Measurements from ENCODE around the gene AP5S1. TPM values are rescaled to one million over a fixed set of nuclear protein-coding genes. Genes with fewer than 3 reads are reported as not detected.

AP5S1 gene
- total and polyA plus RNA-seq, 2 of the 13 experiments (the other 11 are each of a cell fraction or from before 2014, with no cell fraction given) = 7.9 to 23.2 TPM

DNA sequence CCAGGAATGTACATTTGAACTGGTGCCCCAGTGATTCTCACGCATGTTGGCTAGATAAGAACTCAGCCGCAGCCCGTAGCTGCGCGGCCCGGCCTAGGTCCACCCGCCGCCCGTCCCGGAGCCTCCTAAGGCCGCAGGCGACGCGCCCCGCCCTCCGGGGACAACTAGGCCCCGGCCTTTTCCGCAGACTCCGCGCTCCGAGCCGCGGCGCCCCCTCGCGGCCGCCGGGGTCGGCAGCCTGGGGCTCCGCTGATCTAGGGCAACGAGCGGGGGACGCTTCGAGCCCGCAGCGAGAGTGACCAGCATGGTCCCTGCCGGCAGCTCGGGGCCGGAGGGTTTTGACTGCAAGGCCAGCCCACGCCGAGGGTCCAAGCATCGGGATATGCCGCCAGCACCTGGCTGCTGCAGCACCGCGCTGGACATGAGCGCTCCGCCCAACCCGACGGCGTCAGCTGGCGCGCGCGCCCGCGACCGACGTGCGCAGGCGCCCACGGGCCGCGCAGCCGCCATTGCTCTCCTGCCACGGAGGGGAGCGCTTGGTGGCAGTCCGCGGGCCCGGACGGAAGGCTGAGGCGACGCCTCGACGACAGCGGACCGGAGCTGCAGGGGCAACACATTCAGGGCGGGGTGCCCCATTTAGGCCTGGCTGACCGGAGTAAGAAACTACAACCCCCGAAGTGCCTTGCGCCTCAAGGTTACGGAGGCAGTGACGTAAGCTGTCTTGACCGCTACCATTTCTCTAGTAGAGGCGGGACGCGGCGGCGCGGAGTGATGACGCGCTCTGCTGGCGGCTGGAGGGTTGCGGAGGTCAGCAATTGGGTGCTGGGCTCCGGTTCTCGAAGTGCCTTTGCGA lies at the start of gene AP5S1 (continued):
- TF ChIP-seq, protein P1, sequence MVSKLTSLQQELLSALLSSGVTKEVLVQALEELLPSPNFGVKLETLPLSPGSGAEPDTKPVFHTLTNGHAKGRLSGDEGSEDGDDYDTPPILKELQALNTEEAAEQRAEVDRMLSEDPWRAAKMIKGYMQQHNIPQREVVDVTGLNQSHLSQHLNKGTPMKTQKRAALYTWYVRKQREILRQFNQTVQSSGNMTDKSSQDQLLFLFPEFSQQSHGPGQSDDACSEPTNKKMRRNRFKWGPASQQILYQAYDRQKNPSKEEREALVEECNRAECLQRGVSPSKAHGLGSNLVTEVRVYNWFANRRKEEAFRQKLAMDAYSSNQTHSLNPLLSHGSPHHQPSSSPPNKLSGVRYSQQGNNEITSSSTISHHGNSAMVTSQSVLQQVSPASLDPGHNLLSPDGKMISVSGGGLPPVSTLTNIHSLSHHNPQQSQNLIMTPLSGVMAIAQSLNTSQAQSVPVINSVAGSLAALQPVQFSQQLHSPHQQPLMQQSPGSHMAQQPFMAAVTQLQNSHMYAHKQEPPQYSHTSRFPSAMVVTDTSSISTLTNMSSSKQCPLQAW (CRISPR knock-in tag; IDR thresholded peaks at IDR 0.05) = peak; percentile 99
- TF ChIP-seq, protein P2, sequence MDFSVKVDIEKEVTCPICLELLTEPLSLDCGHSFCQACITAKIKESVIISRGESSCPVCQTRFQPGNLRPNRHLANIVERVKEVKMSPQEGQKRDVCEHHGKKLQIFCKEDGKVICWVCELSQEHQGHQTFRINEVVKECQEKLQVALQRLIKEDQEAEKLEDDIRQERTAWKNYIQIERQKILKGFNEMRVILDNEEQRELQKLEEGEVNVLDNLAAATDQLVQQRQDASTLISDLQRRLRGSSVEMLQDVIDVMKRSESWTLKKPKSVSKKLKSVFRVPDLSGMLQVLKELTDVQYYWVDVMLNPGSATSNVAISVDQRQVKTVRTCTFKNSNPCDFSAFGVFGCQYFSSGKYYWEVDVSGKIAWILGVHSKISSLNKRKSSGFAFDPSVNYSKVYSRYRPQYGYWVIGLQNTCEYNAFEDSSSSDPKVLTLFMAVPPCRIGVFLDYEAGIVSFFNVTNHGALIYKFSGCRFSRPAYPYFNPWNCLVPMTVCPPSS (IDR thresholded peaks at IDR 0.05) = no peak
- TF ChIP-seq PHB2 (IDR thresholded peaks at IDR 0.05; ENCODE audit: partially characterized antibody) (no peak), IRF2 (CRISPR knock-in tag; IDR thresholded peaks at IDR 0.05) (peak; percentile 94), KDM6A (CRISPR knock-in tag; IDR thresholded peaks at IDR 0.05; ENCODE audit: low read depth) (peak; percentile 41; the same call in 1 of the 2 replicates), ZNF816 (CRISPR knock-in tag; IDR thresholded peaks at IDR 0.05; ENCODE audit: borderline replicate concordance) (no peak), GATAD2A (CRISPR knock-in tag; IDR thresholded peaks at IDR 0.05) (peak; percentile 74), FOXO1 (CRISPR knock-in tag; IDR thresholded peaks at IDR 0.05) (peak; percentile 59), ZFYVE20 (CRISPR knock-in tag; IDR thresholded peaks at IDR 0.05; ENCODE audit: borderline replicate concordance, low read depth) (peak; percentile 80), GPN1 (CRISPR knock-in tag; IDR thresholded peaks at IDR 0.05; ENCODE audit: borderline replicate concordance) (peak; percentile 58; the same call in 1 of the 2 replicates), CENPT (CRISPR knock-in tag; IDR thresholded peaks at IDR 0.05; ENCODE audit: low read depth) (peak; percentile 97), SRF (IDR thresholded peaks at IDR 0.05; ENCODE audit: low read depth, low read length) (peak; percentile 81), ZNF7 (CRISPR knock-in tag; IDR thresholded peaks at IDR 0.05) (0 out of 2 replicates have a peak, but pooled peaks have one; percentile 17), KDM1A (CRISPR knock-in tag; IDR thresholded peaks at IDR 0.05) (no peak), KLF15 (CRISPR knock-in tag; IDR thresholded peaks at IDR 0.05; ENCODE audit: borderline replicate concordance) (peak; percentile 94), NR2F2 (IDR thresholded peaks at IDR 0.05; ENCODE audit: borderline replicate concordance, low read depth) (peak; percentile 63; the same call in 1 of the 2 replicates), KAT7 (CRISPR knock-in tag; IDR thresholded peaks at IDR 0.05; ENCODE audit: borderline replicate concordance) (peak; percentile 98), KLF9 (CRISPR knock-in tag; IDR thresholded peaks at IDR 0.05; ENCODE audit: low read depth) (peak; percentile 67; the same call in 1 of the 2 replicates)
- TF ChIP-seq, protein P3, sequence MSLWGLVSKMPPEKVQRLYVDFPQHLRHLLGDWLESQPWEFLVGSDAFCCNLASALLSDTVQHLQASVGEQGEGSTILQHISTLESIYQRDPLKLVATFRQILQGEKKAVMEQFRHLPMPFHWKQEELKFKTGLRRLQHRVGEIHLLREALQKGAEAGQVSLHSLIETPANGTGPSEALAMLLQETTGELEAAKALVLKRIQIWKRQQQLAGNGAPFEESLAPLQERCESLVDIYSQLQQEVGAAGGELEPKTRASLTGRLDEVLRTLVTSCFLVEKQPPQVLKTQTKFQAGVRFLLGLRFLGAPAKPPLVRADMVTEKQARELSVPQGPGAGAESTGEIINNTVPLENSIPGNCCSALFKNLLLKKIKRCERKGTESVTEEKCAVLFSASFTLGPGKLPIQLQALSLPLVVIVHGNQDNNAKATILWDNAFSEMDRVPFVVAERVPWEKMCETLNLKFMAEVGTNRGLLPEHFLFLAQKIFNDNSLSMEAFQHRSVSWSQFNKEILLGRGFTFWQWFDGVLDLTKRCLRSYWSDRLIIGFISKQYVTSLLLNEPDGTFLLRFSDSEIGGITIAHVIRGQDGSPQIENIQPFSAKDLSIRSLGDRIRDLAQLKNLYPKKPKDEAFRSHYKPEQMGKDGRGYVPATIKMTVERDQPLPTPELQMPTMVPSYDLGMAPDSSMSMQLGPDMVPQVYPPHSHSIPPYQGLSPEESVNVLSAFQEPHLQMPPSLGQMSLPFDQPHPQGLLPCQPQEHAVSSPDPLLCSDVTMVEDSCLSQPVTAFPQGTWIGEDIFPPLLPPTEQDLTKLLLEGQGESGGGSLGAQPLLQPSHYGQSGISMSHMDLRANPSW (CRISPR knock-in tag; IDR thresholded peaks at IDR 0.05; ENCODE audit: borderline replicate concordance) = peak; percentile 83; the same call in 1 of the 2 replicates
- TF ChIP-seq, protein P4, sequence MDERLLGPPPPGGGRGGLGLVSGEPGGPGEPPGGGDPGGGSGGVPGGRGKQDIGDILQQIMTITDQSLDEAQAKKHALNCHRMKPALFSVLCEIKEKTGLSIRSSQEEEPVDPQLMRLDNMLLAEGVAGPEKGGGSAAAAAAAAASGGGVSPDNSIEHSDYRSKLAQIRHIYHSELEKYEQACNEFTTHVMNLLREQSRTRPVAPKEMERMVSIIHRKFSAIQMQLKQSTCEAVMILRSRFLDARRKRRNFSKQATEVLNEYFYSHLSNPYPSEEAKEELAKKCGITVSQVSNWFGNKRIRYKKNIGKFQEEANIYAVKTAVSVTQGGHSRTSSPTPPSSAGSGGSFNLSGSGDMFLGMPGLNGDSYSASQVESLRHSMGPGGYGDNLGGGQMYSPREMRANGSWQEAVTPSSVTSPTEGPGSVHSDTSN (CRISPR knock-in tag; IDR thresholded peaks at IDR 0.05) = 0 out of 2 replicates have a peak, but pooled peaks have one; percentile 18
- TF ChIP-seq, protein P5, sequence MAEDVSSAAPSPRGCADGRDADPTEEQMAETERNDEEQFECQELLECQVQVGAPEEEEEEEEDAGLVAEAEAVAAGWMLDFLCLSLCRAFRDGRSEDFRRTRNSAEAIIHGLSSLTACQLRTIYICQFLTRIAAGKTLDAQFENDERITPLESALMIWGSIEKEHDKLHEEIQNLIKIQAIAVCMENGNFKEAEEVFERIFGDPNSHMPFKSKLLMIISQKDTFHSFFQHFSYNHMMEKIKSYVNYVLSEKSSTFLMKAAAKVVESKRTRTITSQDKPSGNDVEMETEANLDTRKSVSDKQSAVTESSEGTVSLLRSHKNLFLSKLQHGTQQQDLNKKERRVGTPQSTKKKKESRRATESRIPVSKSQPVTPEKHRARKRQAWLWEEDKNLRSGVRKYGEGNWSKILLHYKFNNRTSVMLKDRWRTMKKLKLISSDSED (CRISPR knock-in tag; IDR thresholded peaks at IDR 0.05) = peak; percentile 70

Data from HepG2 (cell line).